GM21360 (cell line): ENCODE data around the gene IQUB.
"Not testable (repeated sequence)": the region's sequence is repeated elsewhere in the genome, so short reads cannot be mapped to it uniquely, and the experiment has no call there.

Experiments
- ATAC-seq: cut with Tn5 transposase; IDR thresholded peaks from one replicate; pipeline ENCODE4 v1.9.1; 2021; ENCODE audit warnings: mild to moderate bottlenecking, moderate library complexity; ENCODE audit not compliant: unreplicated experiment

IQUB gene

GRCh38 chr7:123494193-123494796 lies 40.1 kb downstream of the IQUB start:
- peak; percentile 59 for ATAC-seq

- ATAC-seq, result peak; percentile 93
These were observed 41.9 kb downstream of the IQUB start for GRCh38 chr7:123492485-123492884.

- no peak for ATAC-seq
These were observed 48.7 kb downstream of the IQUB start for GRCh38 chr7:123485721-123486120.

GRCh38 chr7:123485187-123485586 lies 49.2 kb downstream of the IQUB start:
- no peak for ATAC-seq

- no peak for ATAC-seq
These were observed 50.2 kb downstream of the IQUB start for GRCh38 chr7:123484199-123484598.

GRCh38 chr7:123480107-123480506 lies 54.3 kb downstream of the IQUB start:
- ATAC-seq, result no peak

GRCh38 chr7:123478056-123478455 lies 56.3 kb downstream of the IQUB start:
- not testable (repeated sequence) for ATAC-seq

- no peak for ATAC-seq
These were observed 61.5 kb downstream of the IQUB start for GRCh38 chr7:123472750-123473445.

GRCh38 chr7:123472327-123472726 lies 62.1 kb downstream of the IQUB start:
- no peak for ATAC-seq

- no peak for ATAC-seq
These were observed 66.1 kb downstream of the IQUB start for GRCh38 chr7:123468303-123468702.

- ATAC-seq, result no peak
These were observed 70.5 kb downstream of the IQUB start for GRCh38 chr7:123463890-123464289.

- ATAC-seq, result no peak
These were observed 73.8 kb downstream of the IQUB start for GRCh38 chr7:123460616-123461015.

- ATAC-seq, result no peak
These were observed 78.4 kb downstream of the IQUB start for GRCh38 chr7:123455965-123456470.

GRCh38 chr7:123440101-123440548 lies 94.3 kb downstream of the IQUB start:
- no peak for ATAC-seq

- ATAC-seq, result no peak
These were observed 95.2 kb downstream of the IQUB start for GRCh38 chr7:123439191-123439590.

GRCh38 chr7:123437447-123437995 lies 96.9 kb downstream of the IQUB start:
- no peak for ATAC-seq

GRCh38 chr7:123435080-123435700 lies 99.2 kb downstream of the IQUB start:
- ATAC-seq, result no peak

- ATAC-seq, result no peak
These were observed 100.7 kb downstream of the IQUB start for GRCh38 chr7:123433665-123434064.

GRCh38 chr7:123432601-123433000 lies 101.8 kb downstream of the IQUB start:
- ATAC-seq, result no peak

- ATAC-seq, result no peak
These were observed 103.2 kb downstream of the IQUB start for GRCh38 chr7:123431075-123431614.

- ATAC-seq, result no peak
These were observed 109.1 kb downstream of the IQUB start for GRCh38 chr7:123425246-123425645.
